Karpas-422 (cell line): ENCODE data around the gene TMEM201. TPM values are rescaled to one million over a fixed set of nuclear protein-coding genes. Genes with fewer than 3 reads are reported as not detected.
A peak's percentile ranks its signal among the peaks of the same experiment; 100 is the strongest.
"Not testable (repeated sequence)": the region's sequence is repeated elsewhere in the genome, so short reads cannot be mapped to it uniquely, and the experiment has no call there.

ENCODE experiments used
- DNase-seq: peaks from one replicate; pipeline ENCODE4 v3.0.0-alpha.2; 2015
- H2AFZ ChIP-seq: fragments of 200-600 bp; sonication (generic); 2 replicates; pipeline ENCODE4 v1.6.1; 2014; ENCODE audit warnings: antibody characterized with exemption, low read length, mixed read lengths
- H3K27ac ChIP-seq: fragments of 200-600 bp; sonication (generic); 2 replicates; pipeline ENCODE4 v1.5.1; 2014; ENCODE audit warnings: mild to moderate bottlenecking, low read length, moderate library complexity
- H3K27me3 ChIP-seq: fragments of 200-600 bp; sonication (generic); 2 replicates; pipeline ENCODE4 v1.6.1; 2014; ENCODE audit warnings: low read length, mixed read lengths
- H3K36me3 ChIP-seq: fragments of 200-600 bp; sonication (generic); 2 replicates; pipeline ENCODE4 v1.6.1; 2014; ENCODE audit warnings: low read length, mixed read lengths; ENCODE audit not compliant: insufficient read depth
- H3K4me1 ChIP-seq: fragments of 200-600 bp; sonication (generic); 2 replicates; pipeline ENCODE4 v1.6.1; 2014; ENCODE audit warnings: mild to moderate bottlenecking, low read length, mixed read lengths
- H3K4me2 ChIP-seq: fragments of 200-600 bp; sonication (generic); 2 replicates; pipeline ENCODE4 v1.6.1; 2014; ENCODE audit warnings: low read length, low read depth, mild to moderate bottlenecking; ENCODE audit not compliant: poor library complexity, severe bottlenecking
- H3K4me3 ChIP-seq: fragments of 200-600 bp; sonication (generic); 2 replicates; pipeline ENCODE4 v1.5.1; 2014; ENCODE audit warnings: mild to moderate bottlenecking, antibody characterized with exemption, low read length, mixed read lengths
- H3K79me2 ChIP-seq: fragments of 200-600 bp; sonication (generic); 2 replicates; pipeline ENCODE4 v1.6.1; 2014; ENCODE audit warnings: mild to moderate bottlenecking, low read length, mixed read lengths
- H3K9ac ChIP-seq: fragments of 200-600 bp; sonication (generic); 2 replicates; pipeline ENCODE4 v1.6.0; 2014; ENCODE audit warnings: low read length
- H3K9me2 ChIP-seq: fragments of 200-600 bp; sonication (generic), shearing (Covaris generic); replicated peaks from 2 replicates; pipeline ENCODE4 v1.6.0; 2014; ENCODE audit warnings: mild to moderate bottlenecking, low read length, moderate library complexity; ENCODE audit not compliant: insufficient read depth
- H3K9me3 ChIP-seq: fragments of 300-700, 200-600 bp; sonication (generic); 2 replicates; pipeline ENCODE4 v1.6.1; 2014; ENCODE audit warnings: low read length, mixed read lengths
- H4K20me1 ChIP-seq: fragments of 200-600 bp; sonication (generic); 2 replicates; pipeline ENCODE4 v1.6.1; 2014; ENCODE audit warnings: mild to moderate bottlenecking, antibody characterized with exemption, low read length, low read depth; ENCODE audit not compliant: insufficient read depth
- total RNA-seq: library from RNA; depleted of rRNA; stranded (reverse); fragments of >200 nt; shearing (Covaris generic); gene quantifications from 2 replicates; pipeline ENCODE4 v1.2.3, GENCODE V29; 2014; ENCODE audit warnings: low replicate concordance

TMEM201 gene
- total RNA-seq, 1 experiment from 2014 or later: 9.3 TPM

DNA sequence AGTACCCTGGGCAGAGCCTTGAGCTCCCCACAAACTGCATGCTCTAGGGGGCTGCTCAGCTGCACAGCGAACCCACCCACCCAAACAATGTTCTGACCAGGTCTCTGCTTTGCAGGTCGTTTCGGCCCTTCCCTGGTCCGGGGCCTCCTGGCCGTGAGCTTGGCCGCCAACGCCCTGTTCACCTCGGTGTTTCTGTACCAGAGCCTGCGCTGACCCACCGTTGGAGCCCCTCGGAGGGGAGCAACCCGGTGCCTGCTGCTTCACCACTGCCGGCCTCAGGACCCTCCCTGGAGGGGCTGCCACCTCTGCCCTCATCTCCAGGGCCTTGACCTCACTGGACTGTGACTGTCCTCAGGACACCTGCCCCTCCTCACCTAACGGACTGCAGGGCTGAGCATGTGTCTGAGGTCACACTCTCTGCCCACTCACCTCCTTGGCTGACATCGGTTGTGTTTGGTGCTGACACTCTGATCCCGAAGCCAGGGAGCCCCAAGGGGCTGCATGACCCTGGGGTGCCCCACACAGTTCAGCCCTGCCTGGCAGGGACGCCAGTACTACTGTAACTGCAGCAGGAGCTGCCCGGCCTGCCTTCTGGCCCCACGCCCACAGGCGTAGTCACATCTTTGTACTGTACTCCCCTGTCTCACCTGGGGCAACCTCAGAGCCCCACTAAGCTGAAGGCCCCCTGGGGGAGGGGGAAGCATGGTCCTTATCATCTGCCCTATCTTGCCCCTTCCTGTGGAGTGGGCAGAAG, 24.3 kb downstream of the TMEM201 start:
- Histone ChIP-seq H3K4me1 (no peaks in the 10 kb centered on the region), H3K4me2 (no peak overlapping the region), H3K9me3 (no peaks in the 10 kb centered on the region), H3K9me2 (no peaks in the 10 kb centered on the region), H2AFZ (no peak overlapping the region), H3K9ac (no peak overlapping the region), H4K20me1 (no peaks in the 10 kb centered on the region; the same call in 1 of the 2 replicates), H3K36me3 (no peaks in the 10 kb centered on the region), H3K4me3 (no peak overlapping the region), H3K27me3 (no peaks in the 10 kb centered on the region), H3K27ac (no peak overlapping the region), H3K79me2 (no peaks in the 10 kb centered on the region)
- DNase-seq: no peak

DNA sequence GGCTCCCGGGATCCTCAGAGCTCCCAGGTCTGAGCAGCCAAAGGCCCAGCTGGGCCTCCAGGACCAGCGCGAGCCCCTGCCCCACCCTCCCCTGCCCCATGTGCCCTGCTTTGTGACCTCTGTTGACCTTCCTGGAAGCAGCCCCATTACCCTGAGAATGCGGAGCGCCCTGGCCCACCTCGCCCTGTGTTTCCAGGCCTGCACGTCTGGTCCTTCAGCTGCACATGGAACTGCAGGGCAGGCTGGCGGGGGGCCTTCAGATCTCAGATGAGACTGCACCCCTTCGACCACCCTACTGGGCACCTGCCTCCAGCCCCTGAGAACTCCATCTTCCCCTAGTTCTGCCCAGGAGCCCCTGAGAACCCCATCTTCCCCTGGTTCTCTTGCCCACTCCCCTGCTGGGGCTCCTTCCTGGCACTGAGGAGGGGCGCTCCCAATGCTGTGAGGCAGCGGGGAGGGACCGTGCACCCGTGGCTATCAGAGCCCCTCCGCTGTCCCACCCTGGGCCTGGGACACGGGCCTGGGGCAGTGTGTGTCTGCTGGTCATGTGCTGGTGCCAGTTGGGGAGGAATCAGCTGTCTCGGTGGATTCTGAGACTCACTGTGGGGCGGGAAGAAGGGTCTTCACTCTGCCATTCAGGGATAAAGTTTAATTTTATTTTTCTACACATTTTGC, 25.1 kb downstream of the TMEM201 start:
- Histone ChIP-seq H3K9me2 (no peaks in the 10 kb centered on the region), H3K9me3 (no peaks in the 10 kb centered on the region), H3K27ac (no peak overlapping the region), H3K4me2 (no peak overlapping the region), H3K79me2 (no peaks in the 10 kb centered on the region), H3K36me3 (no peaks in the 10 kb centered on the region), H4K20me1 (no peaks in the 10 kb centered on the region; the same call in 1 of the 2 replicates), H3K4me3 (no peak overlapping the region), H2AFZ (no peak overlapping the region), H3K4me1 (no peaks in the 10 kb centered on the region), H3K9ac (no peak overlapping the region), H3K27me3 (no peaks in the 10 kb centered on the region)
- DNase-seq: no peak

DNA sequence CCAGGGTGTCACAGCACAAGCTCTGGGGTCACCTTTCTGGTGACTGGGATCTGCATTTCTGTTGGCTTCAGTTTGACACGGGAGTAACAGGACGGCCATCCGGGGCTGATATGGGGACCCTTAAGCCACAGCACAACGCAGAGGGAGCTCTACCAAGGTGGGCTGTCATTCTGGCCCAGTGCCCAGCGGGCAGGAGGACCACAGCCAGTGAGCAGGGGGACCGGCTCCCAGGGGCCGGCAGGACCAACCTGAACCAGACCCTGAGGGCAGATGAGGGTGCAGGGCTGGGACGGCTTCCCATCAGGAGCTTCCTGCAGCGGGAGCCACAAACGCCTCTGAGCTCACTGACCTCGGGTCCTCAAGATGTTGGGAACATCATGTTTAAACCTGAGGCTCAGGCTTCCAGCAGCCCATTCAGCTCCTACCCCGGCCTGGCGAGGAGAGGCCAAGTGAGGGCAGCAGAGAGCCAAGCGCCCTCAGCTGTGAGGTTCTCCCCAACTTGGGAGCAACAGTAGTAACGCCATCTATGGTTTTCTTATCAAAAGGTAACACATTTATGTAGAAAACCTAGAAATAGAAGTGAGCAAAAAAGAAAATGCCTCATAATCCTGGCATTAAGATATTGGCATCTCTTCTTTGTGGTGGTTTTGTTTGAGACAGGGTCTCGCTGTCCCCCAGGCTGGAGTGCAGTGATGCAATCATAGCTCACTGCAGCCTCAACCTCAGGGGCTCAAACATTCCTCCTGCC, 26.8 kb downstream of the TMEM201 start:
- Histone ChIP-seq H3K9me2 (no peaks in the 10 kb centered on the region), H2AFZ (no peak overlapping the region)

DNA sequence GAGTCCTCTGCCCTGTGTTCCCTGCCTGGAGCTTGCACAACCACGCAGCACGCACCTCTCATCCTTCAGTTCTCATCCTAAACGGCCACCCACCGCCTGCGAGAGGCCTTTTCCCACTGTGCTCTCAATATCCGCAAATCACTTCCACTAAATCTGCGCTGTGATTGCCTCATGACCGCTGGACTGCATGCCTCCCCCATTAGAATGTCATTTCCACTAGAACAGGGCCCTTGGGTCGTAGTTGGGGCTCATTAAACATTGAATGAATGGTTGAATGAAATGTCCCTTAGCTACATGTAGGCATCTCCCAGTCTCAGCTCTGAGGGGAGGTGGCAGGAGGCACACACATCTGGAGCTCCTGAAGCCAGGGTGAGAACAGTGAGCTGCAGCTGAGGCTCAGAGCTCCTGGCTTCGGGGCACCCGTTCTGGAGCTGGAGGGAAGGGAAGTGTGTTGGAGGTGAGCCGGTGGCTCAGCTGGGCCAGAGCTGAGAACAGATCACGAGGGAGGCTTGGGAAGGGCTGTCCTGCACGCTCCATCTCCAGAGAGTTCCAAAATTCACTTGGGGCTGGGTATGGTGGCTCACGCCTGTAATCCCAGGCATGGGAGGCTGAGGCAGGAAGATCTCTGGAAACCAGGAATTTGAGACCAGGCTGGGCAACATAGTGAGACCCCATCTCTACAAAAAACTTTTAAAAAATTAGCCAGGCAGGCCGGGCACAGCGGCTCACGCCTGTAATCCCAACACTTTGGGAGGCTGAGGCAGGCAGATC, 30.4 kb downstream of the TMEM201 start:
- Histone ChIP-seq H3K9me3 (no peaks in the 10 kb centered on the region), H3K9me2 (no peaks in the 10 kb centered on the region), H3K9ac (no peak overlapping the region), H3K27ac (no peak overlapping the region), H2AFZ (no peak overlapping the region), H3K4me2 (no peak overlapping the region), H4K20me1 (no peaks in the 10 kb centered on the region; the same call in 1 of the 2 replicates), H3K4me3 (no peak overlapping the region), H3K4me1 (no peaks in the 10 kb centered on the region), H3K36me3 (no peaks in the 10 kb centered on the region), H3K79me2 (no peaks in the 10 kb centered on the region), H3K27me3 (no peaks in the 10 kb centered on the region)
- DNase-seq: no peak

More for the DNA sequence above, 26.8 kb downstream of the TMEM201 start:
- Histone ChIP-seq H3K27ac (no peak overlapping the region), H3K27me3 (no peaks in the 10 kb centered on the region), H4K20me1 (no peaks in the 10 kb centered on the region; the same call in 1 of the 2 replicates), H3K4me3 (no peak overlapping the region), H3K9me3 (no peaks in the 10 kb centered on the region), H3K4me1 (no peaks in the 10 kb centered on the region), H3K36me3 (no peaks in the 10 kb centered on the region), H3K79me2 (no peaks in the 10 kb centered on the region), H3K9ac (no peak overlapping the region), H3K4me2 (no peak overlapping the region)
- DNase-seq: peak; percentile 81

DNA sequence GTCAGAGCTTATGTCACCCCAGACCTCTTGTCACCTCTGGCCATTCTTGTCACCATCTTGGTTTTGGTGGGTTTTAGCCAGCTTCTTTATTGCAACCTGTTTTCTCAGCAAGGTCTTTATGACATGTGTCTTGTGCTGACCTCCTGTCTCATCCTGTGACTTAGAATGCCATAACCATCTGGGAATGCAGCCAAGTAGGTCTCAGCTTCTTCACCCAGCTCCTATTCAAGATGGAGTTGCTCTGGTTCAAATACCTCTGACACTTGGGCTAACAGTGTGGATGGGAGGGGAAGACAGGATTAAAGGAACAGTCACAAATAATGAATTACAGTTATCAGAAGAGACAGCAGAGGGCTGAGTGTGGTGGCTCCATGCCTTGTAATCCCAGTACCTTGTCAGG, 32.3 kb downstream of the TMEM201 start:
- DNase-seq: no peak

DNA sequence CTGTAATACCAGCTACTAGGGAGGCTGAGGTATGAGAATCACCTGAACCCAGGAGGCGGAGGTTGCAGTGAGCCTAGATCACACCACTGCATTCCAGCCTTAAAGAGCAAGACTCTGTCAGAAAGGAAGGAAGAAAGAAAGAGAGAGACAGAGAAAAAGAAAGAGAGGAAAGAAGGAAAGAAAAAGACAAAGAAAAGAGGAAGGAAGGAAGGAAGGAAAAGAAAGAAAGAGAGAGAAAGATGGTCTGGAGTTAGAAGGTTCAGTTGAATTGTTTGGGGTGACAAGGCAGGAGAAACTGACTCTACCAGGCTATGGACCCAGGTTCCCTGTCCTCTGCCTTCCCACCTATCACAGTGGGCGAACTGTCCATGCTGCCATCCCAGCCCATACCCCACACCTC, 35.4 kb downstream of the TMEM201 start:
- Histone ChIP-seq H3K4me1 (peaks cover 24% of the 10 kb centered on the region), H3K9me2 (no peaks in the 10 kb centered on the region), H3K79me2 (no peaks in the 10 kb centered on the region), H3K27ac (no peak overlapping the region), H3K9ac (no peak overlapping the region), H3K27me3 (no peaks in the 10 kb centered on the region), H3K36me3 (no peaks in the 10 kb centered on the region), H3K9me3 (no peaks in the 10 kb centered on the region), H2AFZ (no peak overlapping the region), H4K20me1 (no peaks in the 10 kb centered on the region), H3K4me3 (no peak overlapping the region), H3K4me2 (no peak overlapping the region)
- no peak for DNase-seq

More for the DNA sequence above, 32.3 kb downstream of the TMEM201 start:
- no peak overlapping the region for H2AFZ ChIP-seq
- H3K27me3 ChIP-seq: no peaks in the 10 kb centered on the region
- no peak overlapping the region for H3K27ac ChIP-seq
- no peaks in the 10 kb centered on the region for H3K9me3 ChIP-seq
- H3K9ac ChIP-seq: no peak overlapping the region
- no peaks in the 10 kb centered on the region for H3K79me2 ChIP-seq
- H3K4me1 ChIP-seq: peaks cover 2% of the 10 kb centered on the region
- no peak overlapping the region for H3K4me3 ChIP-seq
- H3K36me3 ChIP-seq: no peaks in the 10 kb centered on the region
- no peaks in the 10 kb centered on the region for H3K9me2 ChIP-seq
- no peaks in the 10 kb centered on the region; the same call in 1 of the 2 replicates for H4K20me1 ChIP-seq
- no peak overlapping the region for H3K4me2 ChIP-seq

DNA sequence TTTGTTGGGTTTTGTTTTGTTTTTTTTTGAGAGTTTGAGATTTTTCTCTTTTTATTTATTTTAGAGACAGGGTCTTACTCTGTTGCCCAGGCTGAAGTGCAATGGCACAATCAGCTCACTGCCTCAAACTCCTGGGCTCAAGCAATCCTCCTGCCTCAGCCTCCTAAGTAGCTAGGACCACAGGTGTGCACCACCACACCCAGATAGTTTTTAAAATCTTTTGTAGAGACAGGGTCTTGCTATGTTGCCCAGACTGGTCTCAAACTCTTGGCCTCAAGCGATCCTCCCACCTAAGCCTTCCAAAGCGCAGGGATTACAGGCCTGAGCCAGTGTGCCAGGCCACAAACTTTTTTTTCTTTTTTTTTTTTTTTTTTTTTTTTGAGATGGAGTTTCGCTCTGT, 36.3 kb downstream of the TMEM201 start:
- not testable (repeated sequence) for H3K9me2 ChIP-seq, H3K4me3 ChIP-seq, H3K79me2 ChIP-seq, H4K20me1 ChIP-seq, H3K4me2 ChIP-seq, H3K27me3 ChIP-seq, H3K9ac ChIP-seq, H3K36me3 ChIP-seq, H3K27ac ChIP-seq, H3K9me3 ChIP-seq, H2AFZ ChIP-seq, DNase-seq
- H3K4me1 ChIP-seq: peaks cover 32% of the 10 kb centered on the region
